Measurements from ENCODE around the gene CLEC6A.
"Not testable (repeated sequence)": the region's sequence is repeated elsewhere in the genome, so short reads cannot be mapped to it uniquely, and the experiment has no call there.

The CLEC6A gene

DNA sequence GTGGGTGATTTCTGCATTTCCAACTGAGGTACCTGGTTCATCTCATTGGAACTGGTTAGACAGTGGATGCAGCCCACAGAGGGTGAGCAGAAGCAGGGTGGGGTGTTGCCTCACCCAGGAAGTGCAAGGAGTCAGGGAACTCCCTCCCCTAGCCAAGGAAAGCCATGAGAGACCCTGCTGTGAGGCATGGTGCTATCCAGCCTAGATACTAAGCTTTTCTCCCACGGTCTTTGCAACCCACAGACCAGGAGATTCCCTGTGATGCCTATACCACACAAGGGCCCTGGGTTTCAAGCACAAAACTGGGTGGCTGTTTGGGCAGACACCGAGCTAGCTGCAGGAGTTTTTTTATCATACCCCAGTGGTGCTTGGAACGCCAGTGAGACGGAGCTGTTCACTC is 39.9 kb downstream of the CLEC6A start:
- DNase-seq (ENCODE audit: low spot score), result not testable (repeated sequence)

DNA sequence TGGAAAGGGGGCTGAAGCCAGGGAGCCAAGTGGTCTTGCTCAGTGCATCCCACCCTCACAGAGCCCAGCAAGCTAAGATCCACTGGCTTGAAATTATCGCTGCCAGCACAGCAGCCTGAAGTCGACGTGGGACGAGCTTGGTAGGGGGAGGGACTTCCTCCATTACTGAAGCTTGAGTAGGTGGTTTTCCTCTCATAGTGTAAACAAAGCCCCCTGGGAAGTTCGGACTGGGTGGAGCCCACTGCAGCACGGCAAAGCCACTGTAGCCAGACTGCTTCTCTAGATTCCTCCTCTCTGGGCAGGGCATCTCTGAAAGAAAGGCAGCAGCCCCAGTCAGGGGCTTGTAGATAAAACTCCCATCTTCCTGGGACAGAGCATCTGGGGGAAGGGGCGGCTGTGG is 40.3 kb downstream of the CLEC6A start:
- not testable (repeated sequence) for DNase-seq (ENCODE audit: low spot score)

DNA sequence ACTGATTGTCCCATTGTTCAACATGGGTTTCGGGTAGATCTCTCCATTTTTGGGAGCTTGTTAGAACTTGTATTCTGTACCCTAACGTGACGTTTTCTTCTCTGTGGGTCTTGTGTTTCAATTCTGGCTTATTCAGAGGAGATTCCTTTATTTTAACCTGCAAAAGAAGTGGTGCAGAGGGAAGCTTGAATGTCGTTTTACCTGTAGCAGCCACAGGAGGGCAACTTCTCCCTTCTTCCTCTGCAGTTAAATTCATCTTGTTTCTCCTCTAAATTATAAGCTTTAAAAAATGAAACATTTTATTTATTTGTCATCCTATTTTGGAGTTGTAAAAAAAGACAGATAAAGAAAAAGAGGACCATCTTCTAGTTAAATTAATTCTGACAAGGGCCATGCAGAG is 43.9 kb downstream of the CLEC6A start:
- no peak for DNase-seq (ENCODE audit: low spot score)

DNA sequence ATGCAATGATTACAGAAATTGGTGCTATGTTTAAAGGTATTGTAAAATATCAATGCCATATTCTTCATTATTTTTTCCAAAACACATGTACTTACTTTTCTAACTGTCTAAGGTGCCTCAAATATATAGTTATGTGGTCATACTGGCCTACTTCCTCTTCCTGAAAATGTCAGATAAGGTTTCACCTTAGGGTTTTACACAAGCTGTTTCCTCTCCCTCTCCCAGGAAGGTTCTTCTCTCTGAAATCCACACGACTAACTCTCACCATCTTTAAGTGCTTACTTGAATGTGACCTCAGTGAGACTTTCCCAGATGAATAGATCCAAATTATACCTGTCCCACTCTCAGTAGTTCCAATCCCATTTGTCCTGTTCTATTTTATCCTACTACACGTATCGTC is 46.0 kb downstream of the CLEC6A start:
- no peak for DNase-seq (ENCODE audit: low spot score)

DNA sequence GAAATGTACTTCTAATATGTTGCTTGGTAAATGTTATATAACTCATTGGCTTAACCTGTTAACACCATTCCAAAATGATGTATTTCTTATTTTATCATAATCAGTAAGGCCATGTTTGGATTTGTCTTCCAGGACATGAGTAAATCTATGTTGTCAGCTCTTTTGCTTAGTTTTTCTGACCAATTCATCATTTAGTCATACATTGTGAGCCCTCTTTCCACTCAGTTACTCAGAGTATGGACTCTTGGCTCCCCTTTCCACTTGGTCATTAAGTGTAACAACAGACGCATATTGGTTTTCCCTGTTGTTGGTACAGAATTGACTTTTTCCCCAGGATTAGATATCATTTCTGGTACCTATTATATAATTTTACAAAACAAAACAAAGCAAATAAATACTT is 48.6 kb downstream of the CLEC6A start:
- DNase-seq (ENCODE audit: low spot score), result no peak

DNA sequence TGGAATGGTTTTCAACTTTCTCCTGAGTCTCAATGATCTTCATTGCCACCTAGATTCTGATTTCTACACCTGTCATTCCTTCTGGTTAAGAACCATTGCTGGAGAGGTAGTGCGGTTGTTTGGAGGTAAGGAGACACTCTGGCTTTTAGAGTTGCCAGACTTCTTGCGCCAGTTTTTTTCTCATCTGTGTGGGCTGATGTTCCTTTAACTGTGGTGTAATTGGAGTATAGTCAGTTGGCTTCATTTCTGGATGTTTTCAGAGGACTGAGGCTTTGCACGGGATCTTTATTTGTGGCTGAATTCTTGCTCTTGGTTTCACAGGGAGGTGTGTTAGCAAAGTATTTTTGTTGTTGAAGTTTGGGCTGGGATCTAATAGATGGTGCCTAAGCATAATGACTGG is 51.8 kb downstream of the CLEC6A start:
- no peak for DNase-seq (ENCODE audit: low spot score)

DNA sequence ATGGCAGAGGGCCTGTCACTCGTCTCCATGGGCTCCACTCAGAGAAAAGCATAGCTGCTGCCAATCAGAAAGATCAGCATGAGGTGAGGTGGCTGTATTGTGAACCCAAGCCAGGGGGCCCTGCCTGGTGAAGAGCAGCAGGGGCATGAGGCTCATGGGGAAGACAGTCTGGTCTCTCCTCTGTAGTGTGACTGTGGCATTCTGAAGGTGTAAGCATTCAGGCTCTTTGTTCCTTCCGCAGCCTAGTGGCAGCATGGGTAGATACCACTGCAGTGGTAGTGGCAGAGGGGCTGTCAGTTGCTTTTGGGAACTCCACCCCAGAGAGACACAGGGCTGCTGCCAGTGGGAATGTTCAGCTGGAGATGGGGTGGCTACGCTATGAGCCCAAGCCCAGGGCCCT is 52.5 kb downstream of the CLEC6A start:
- DNase-seq (ENCODE audit: low spot score), result no peak

DNA sequence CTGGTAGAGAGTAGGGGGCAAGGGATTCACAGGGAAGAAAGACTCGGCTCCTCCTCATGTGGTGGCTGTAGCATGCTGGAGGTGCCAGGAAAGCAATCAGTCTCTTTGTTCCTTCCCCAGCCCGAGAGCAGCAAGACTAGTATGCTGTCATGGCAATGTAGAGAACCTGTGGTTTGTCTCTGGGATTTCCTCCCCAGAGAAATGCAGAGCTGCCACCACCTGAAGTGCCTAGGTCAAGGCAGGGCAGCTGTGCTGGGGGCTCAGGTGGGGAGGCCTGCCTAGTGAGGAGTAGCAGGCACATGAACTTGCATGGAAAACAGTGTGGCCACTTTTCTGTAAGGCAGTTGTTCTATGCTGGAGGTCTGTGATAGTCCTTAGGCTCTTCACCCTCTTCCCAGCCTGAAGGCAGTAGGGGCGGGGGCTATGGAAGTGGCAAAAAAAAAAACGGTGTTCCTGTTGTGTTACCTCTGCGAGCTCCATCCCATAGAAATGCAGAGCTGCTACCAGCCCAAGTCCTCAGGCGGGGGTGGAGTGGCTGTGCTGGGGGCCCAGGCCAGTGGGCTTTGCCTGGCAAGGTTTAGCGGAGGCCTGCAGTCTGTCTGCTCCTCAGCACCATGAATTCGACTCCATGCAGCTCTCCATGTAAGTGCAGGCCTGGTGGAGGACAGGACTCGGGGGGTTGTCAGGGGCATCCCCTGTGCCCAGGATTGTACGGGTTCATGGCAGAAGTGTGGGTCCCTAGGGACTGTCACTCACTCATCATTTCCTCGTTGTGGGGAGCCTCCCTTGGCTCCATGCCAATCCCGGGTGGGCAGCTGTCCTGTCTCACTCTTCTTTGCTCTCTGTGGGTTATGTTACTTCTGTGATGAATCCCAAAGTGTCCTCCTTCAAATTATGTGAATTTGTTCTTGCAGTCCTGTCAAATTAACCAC is 53.4 kb downstream of the CLEC6A start:
- DNase-seq (ENCODE audit: low spot score), result no peak

DNA sequence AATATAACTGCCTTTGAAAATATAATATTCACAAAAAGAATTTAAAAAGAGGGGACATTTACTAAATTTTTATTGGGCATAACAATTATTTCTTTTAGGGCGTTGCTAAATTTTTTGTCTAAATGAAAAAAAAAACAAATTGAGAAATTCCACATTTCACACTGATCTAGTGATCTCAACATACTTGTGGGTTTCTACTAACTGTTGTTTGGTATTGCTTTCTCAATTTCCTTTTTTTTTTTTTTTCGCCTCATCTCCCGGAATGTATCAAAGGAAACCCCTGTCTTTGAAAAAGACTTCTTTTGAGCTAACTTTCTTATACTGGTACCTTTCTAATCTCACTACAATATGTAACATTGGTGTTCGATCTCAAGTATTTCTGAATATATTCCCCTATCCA is 57.5 kb downstream of the CLEC6A start, which contains the start of gene CLEC4D:
CLEC4D (plus strand) TSS at position 248 of the 400 bp plus-strand sequence. CDS start 230 bp downstream, outside the sequence.
- no peak for DNase-seq (ENCODE audit: low spot score)

DNA sequence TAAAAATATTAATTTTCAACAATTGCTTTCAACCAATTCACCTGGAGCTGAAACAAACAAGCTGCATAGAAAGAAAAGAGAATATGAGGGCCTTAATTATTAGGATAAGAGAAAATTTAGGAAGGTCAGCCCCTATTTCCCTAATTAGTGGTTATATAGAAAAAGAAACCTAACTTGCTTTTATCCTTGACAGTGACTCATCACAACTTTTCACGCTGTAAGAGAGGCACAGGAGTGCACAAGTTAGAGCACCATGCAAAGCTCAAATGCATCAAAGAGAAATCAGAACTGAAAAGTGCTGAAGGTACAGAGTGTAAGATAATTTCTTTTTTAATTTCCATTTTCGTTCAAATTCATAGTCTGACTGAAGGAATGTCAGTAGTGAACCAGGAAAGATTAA is 62.2 kb downstream of the CLEC6A start:
- no peak for DNase-seq (ENCODE audit: low spot score)

DNA sequence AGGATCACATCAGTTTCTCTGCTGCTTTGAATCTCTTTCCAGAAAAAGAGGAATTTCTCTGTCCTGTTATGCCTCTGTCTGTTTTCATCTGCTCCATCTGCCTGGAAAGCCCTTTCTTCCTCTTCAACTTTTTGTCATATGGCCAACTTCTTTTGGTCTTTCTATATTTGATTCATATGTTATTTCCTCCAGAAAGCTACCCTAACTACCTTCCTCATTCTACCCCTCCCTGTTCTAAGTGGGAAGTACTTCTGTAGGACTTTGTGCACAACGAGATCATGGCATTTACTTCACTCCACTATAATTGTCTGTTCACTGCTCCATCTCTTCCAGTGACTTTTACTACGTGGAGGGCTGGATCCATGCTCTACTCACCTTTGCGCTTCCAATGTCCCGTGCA is 63.4 kb downstream of the CLEC6A start:
- no peak for DNase-seq (ENCODE audit: low spot score)

DNA sequence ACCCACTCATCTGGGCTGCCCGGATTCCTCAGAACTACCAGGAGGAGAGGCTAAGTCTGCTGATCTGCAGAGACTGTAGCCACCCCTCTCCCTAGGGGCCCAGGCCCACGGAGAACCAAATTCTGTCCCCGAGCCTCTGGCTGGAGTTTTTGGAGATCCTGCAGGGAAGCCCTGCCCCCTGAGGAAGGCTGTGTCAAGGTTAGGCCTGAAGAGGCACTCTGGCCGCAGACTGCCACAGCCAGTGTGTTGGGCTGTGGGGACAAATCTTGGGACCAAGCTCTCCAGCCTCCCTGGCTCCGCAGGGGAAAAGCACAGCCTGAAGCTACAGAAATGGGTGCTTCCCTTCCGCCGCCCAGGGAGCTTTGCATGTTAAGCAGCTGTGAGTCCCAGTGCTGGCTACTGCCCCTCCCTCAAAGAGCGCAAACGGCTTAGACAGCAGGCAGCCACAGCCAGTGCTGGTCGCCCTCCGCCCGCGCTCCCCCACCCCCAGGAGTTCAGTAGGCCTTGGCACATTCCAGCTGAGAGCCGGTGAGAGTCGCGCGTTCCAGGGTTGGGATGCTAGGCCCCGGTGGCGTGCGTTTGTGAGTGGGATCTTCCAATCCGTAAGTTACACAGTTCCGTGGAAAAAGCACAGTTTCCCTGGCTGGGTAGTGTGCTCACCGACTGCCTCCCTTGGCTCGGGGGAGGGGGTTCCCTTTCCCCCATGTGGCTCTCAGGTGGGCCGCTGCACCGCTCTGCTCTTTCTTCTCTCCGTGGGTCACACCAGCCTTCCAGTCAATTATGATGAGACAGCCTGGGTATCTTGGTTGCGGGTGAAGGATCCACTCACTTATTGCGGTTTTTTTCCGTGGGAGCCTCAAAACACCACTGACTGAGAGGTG is 71.7 kb downstream of the CLEC6A start:
- no peak for DNase-seq (ENCODE audit: low spot score)

Data from hematopoietic multipotent progenitor cell treated with erythropoietin and hydrocortisone succinate and interleukin-3 and kit ligand, for 15 days (in vitro differentiated cells).